HS-27A (cell line): Measurements from ENCODE around the gene RBM33.

Source experiments
- DNase-seq: peaks from one replicate; pipeline ENCODE4 v3.0.0-alpha.2; 2012; ENCODE audit warnings: low read depth, missing footprints

RBM33 gene

GRCh38 chr7:155629171-155629570 is 15.3 kb upstream of the RBM33 start:
- no peak for DNase-seq

- no peak for DNase-seq
Measured at GRCh38 chr7:155631155-155631554, 13.3 kb upstream of the RBM33 start.

DNA sequence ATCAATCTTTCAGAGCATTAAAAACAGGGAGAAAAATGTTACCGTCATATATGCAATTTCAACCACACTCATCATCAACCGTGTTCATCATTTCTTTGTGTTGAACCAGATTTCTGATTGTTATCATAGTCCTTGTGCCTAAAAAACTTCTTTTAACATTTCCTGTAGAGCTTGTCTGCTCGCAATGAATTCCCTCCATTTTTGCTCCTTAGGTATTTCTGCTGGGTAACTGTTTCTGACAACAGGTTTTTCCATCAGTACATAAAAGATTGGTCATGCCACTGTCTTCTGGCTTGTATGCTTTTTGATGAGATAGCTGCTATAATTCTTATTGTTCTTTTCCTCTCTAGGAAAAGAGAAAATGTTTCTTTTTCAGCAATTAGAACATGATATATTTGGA is 8.6 kb upstream of the RBM33 start:
- DNase-seq, result no peak

GRCh38 chr7:155637155-155637554 is 7.3 kb upstream of the RBM33 start:
- no peak for DNase-seq

GRCh38 chr7:155638366-155638765 is 6.1 kb upstream of the RBM33 start:
- DNase-seq, result no peak

DNA sequence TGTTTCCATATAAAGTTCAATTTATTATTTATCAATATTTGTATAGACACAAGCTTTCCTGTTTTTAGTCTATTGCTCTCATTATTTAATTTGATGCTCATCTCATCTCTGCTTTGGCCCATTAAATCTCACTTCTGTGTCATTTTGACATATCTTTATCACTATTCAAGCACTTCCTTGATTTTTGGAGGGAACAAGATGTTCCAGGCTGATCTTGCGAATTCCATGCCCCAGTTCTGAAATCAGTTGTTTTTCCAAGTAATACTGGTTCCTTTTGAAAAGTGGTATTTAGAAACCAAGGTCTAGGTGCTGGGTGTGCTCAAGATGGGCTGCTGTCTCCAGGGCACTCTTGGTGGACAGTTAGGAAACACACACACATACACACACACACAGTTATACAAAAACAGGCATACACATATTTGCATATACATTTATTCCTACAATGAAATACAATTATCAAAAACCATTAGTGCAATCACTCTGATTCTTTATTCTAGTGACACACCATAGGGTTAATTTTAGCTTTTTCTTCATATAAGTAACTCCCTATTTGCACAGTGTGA is 4.4 kb upstream of the RBM33 start:
- DNase-seq, result no peak

- no peak for DNase-seq
Measured at GRCh38 chr7:155640629-155641028, 3.8 kb upstream of the RBM33 start.

DNA sequence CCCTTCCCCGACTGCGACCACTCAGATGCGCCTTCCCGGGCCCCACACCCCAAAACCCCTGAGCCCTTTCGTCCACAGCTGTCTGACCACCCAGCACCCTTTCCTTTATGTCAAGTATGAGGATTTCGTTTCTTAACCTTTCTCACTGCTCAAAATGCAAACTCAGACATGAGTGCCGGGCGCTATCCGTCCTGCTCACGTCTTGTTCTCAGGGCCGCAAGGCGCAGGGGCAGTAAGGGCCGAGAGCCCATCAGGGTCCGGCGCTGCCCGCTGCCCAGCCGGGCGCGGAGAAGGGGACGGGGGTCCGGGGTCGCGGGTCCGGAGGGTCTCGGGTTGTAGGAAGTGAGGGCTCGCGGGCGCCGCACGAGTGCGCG is 670 bp upstream of the RBM33 start:
- no peak for DNase-seq

GRCh38 chr7:155644971-155645509 is 579 bp downstream of the RBM33 start:
- DNase-seq, result no peak

GRCh38 chr7:155645662-155646061 is 1.2 kb downstream of the RBM33 start:
- no peak for DNase-seq

- no peak for DNase-seq
Measured at GRCh38 chr7:155646669-155647068, 2.2 kb downstream of the RBM33 start.

DNA sequence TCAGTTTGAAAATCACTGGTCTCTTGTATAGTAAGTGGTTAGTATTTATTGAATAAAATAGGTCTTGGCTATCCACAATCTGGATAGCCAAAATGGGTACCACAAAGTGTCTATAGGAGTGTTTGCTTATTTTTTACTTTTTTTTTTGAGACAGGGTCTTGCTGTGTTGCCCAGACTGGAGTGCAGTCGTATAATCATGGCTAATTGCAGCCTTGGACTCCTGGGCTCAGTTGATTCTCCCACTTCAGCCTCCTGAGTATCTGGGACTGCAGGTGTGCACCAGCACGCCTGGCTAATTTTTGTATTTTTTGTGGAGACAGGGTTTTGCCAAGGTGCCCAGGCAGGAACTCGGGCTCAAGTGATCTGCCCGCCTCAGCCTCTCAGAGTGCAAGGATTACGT is 2.8 kb downstream of the RBM33 start:
- no peak for DNase-seq

GRCh38 chr7:155647734-155648133 is 3.3 kb downstream of the RBM33 start:
- DNase-seq, result no peak

DNA sequence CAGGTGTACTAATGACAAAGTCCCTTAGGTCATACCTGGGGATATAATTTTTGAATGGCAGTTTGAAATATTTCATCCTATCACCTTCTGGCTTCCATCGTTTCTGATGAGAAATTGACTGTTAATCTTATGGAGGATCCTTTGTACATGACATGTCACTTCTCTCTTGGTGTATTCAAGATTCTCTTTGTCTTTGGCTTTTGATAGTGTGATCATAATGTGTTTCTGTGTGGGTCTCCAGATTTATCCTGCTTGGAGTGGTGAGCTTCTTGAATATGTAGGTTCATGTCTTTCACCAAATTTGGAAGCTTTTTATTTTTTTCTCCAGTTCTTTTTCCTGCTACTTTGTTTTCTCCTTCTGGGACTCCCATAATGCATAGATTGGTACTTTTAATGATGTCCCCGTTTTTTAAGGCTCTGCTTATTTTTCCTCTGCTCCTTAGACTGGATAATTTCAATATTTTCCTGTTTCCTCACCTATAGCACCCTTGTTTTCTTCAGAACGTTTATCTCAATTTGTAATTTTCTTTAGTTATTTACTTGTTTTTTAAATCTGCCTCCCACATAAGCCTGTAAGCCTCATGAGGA is 4.4 kb downstream of the RBM33 start:
- no peak for DNase-seq

DNA sequence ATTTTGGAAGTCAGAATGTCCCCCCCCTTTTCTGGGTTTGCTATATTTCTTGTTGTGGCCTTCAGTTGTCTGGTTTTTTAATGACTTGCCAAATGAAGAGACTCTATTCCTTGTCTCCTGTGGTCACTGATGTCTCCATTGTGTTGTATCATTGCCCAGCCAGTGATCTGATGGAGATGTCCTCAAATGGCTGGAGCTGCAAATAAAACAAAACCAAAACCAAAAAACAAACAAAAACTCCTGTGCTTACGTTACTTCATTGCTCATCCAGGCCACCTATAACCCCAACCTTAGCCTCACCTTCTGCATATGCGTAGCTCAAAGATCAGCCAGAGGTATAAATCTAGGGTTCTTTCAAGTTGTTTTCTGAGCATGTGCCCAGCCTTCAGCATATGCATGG is 5.1 kb downstream of the RBM33 start:
- DNase-seq, result no peak

GRCh38 chr7:155652156-155653114 is 8.0 kb downstream of the RBM33 start:
- DNase-seq, result no peak

- no peak for DNase-seq
Measured at GRCh38 chr7:155653803-155654202, 9.3 kb downstream of the RBM33 start.

GRCh38 chr7:155656891-155657290 is 12.4 kb downstream of the RBM33 start:
- DNase-seq, result no peak

DNA sequence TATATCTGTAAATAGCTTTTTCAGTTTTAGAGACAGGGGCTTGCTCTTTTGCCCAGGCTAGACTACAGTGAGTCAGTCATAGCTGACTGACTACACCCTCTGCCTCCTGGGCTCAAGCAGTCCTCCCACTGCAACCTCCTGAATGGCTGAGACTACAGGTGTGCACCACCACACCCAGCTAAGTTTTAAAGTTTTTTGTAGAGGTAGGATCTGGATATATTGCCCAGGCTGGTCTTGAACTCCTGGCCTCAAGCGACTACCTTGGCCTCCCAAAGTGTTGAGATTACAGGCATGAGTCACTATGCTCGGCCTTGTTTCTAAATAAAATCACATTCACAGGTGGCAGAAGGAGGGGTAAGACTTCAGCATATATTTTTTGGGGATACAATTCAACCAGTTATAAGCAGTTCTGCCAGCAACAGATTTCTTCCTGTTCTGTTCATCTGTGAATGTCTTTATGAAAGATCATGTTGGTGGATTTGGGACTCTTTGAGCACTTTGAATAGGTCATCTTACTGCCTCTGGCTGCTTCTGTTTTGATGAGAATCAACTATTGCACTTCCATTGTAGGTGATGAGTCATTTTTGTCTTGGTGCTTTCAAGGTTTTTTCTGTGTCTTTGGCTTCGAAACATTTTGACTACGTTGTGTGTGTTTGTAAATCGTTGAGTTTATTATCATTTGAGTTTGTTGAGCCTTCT is 15.7 kb downstream of the RBM33 start:
- DNase-seq, result no peak

DNA sequence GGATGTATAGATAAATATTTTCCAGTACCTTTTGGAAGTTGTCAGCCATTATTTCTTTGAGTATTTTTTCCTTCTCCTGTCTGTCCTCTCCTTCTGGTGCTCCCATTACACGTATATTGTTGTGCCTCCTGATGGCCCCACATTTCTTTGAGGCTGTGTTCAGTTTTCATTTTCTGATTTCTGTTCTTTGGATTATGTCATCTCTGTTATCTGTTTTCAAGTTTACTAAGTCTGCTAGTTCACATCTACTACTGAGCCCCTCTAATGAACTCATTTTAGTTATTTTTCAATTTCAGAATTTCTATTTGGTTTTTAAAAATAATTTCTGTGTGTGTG is 16.3 kb downstream of the RBM33 start:
- DNase-seq, result no peak

- DNase-seq, result no peak
Measured at GRCh38 chr7:155662343-155663043, 18.0 kb downstream of the RBM33 start.

DNA sequence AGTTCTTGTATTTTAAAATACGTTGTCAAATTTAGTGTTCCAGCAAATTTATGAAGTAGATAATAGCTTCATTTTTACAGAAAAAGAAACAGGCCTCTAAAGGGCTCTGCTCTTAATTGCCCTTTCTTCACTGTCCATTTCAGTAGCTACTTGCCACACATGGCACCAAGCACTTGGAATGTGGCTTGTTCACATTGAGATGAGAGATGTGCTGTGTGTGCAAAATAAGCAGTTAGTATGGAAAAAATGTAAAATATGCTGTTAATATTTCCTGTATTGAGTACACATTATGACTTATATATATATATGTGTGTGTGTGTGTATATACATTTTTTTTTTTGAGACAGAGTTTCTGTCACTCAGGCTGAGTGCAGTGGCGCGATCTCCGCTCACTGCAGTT is 19.5 kb downstream of the RBM33 start:
- DNase-seq, result no peak
